Measurements from ENCODE around the gene HLA-DMA. TPM values are rescaled to one million over a fixed set of nuclear protein-coding genes. Genes with fewer than 3 reads are reported as not detected.

The HLA-DMA gene
- total and polyA plus RNA-seq, 4 donors, result 6.2 to 15.1 (median 8.9) TPM

DNA sequence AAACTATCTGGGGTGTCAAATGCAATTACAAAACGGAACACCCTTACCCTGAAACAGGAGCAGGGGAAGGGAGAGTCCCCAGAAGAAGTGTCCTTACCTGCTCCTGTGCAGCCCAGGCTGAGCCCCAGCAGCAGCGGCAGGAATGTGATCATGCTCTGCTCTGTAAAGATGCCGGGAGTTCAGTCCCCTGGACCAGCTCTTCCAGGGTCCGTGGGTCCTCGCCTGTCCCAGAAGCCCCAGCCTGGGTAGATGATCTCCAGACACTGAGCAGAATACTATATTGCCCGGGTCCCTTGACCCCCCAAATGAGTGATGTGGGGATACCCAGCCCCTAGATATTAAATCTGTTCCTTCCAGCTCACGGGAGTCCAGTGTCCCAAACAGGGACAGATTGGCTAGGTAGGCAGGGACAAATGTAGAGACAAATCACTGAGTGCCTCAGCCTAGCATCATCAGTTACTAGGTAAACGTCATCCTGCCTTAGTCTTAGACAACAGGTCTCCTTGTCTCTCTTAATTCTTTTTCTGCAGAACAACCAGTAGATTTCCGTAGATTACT is 12.2 kb downstream of the HLA-DMA start, which contains the start of gene HLA-DMB (continued):
- TF ChIP-seq, protein P1, sequence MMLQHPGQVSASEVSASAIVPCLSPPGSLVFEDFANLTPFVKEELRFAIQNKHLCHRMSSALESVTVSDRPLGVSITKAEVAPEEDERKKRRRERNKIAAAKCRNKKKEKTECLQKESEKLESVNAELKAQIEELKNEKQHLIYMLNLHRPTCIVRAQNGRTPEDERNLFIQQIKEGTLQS (IDR thresholded peaks at IDR 0.05), result no peak
- TF ChIP-seq, protein P2, sequence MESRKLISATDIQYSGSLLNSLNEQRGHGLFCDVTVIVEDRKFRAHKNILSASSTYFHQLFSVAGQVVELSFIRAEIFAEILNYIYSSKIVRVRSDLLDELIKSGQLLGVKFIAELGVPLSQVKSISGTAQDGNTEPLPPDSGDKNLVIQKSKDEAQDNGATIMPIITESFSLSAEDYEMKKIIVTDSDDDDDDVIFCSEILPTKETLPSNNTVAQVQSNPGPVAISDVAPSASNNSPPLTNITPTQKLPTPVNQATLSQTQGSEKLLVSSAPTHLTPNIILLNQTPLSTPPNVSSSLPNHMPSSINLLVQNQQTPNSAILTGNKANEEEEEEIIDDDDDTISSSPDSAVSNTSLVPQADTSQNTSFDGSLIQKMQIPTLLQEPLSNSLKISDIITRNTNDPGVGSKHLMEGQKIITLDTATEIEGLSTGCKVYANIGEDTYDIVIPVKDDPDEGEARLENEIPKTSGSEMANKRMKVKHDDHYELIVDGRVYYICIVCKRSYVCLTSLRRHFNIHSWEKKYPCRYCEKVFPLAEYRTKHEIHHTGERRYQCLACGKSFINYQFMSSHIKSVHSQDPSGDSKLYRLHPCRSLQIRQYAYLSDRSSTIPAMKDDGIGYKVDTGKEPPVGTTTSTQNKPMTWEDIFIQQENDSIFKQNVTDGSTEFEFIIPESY (IDR thresholded peaks at IDR 0.05), result no peak
- TF ChIP-seq MAX (IDR thresholded peaks at IDR 0.05), result no peak

GRCh38 chr6:32938494-32938893 is 14.4 kb downstream of the HLA-DMA start:
- TF ChIP-seq, protein P3, sequence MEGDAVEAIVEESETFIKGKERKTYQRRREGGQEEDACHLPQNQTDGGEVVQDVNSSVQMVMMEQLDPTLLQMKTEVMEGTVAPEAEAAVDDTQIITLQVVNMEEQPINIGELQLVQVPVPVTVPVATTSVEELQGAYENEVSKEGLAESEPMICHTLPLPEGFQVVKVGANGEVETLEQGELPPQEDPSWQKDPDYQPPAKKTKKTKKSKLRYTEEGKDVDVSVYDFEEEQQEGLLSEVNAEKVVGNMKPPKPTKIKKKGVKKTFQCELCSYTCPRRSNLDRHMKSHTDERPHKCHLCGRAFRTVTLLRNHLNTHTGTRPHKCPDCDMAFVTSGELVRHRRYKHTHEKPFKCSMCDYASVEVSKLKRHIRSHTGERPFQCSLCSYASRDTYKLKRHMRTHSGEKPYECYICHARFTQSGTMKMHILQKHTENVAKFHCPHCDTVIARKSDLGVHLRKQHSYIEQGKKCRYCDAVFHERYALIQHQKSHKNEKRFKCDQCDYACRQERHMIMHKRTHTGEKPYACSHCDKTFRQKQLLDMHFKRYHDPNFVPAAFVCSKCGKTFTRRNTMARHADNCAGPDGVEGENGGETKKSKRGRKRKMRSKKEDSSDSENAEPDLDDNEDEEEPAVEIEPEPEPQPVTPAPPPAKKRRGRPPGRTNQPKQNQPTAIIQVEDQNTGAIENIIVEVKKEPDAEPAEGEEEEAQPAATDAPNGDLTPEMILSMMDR (IDR thresholded peaks at IDR 0.05; ENCODE audit: low read depth, low read length, missing input control), result no peak
- no peak for TF ChIP-seq HNF4A (conservative IDR thresholded peaks at IDR 0.05)
- TF ChIP-seq JUND (IDR thresholded peaks at IDR 0.05), result no peak
- no peak for TF ChIP-seq TAF1 (conservative IDR thresholded peaks at IDR 0.05)
- no peak for TF ChIP-seq GABPA (IDR thresholded peaks at IDR 0.05 in 1 of 2, conservative IDR thresholded peaks at IDR 0.05 in 1 of 2)
- DNase-seq (ENCODE audit: low spot score), result no peak
- H3K4me1 ChIP-seq (ENCODE audit: control insufficient read depth in 4 of 4, insufficient read depth in 4 of 4, low read length in 3 of 4), result peaks cover 0 to 8% (median 4%) of the 10 kb centered on the region in 4 donors
- WGBS, result 86% methylated on average over 7 of the region's 7 CpGs
- H3K9me3 ChIP-seq (ENCODE audit: control insufficient read depth in 4 of 4, low read length in 3 of 4), result no peaks in the 10 kb centered on the region
- no peak overlapping the region for H3K9ac ChIP-seq (ENCODE audit: low read depth in 1 of 2, low read length in 2 of 2)
- no peak overlapping the region for H3K27ac ChIP-seq (ENCODE audit: low read depth in 1 of 2, low read length in 2 of 2)
- no peak overlapping the region for H3K4me3 ChIP-seq (ENCODE audit: low read depth in 1 of 3, low read length in 3 of 3)
- no peaks in the 10 kb centered on the region for H3K36me3 ChIP-seq (ENCODE audit: control insufficient read depth in 4 of 4, insufficient read depth in 3 of 4, low read depth in 1 of 4, low read length in 3 of 4)
- no peaks in the 10 kb centered on the region for H3K27me3 ChIP-seq (ENCODE audit: control insufficient read depth in 4 of 4, insufficient read depth in 4 of 4, low read length in 3 of 4)

DNA sequence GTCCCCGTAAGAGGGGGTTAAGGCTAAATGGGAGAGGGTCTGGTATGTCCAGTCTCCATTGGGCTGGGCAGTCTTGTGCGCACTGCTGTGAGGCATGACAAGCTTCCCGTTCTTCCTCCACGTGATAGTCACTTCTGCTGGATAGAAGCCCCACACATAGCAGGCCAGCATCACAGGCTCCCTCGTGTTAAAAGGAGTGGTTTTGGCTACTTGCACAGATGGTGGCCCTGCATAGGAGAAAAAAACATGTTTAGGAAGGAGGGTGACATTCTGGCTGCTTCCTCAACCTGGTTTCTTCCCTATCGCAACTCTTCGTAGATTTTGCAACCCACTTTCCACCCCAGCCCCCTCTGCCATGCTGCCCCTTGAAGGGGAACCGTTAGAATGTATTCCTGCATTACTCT is 15.7 kb downstream of the HLA-DMA start:
- Histone ChIP-seq H3K36me3 (ENCODE audit: control insufficient read depth in 4 of 4, insufficient read depth in 3 of 4, low read depth in 1 of 4, low read length in 3 of 4) (no peaks in the 10 kb centered on the region), H3K9ac (ENCODE audit: low read depth in 1 of 2, low read length in 2 of 2) (no peak overlapping the region), H3K4me1 (ENCODE audit: control insufficient read depth in 4 of 4, insufficient read depth in 4 of 4, low read length in 3 of 4) (peaks cover 0 to 8% (median 4%) of the 10 kb centered on the region in 4 donors), H3K9me3 (ENCODE audit: control insufficient read depth in 4 of 4, low read length in 3 of 4) (no peaks in the 10 kb centered on the region), H3K27ac (ENCODE audit: low read depth in 1 of 2, low read length in 2 of 2) (no peak overlapping the region), H3K4me3 (ENCODE audit: low read depth in 1 of 3, low read length in 3 of 3) (no peak overlapping the region), H3K27me3 (ENCODE audit: control insufficient read depth in 4 of 4, insufficient read depth in 4 of 4, low read length in 3 of 4) (no peaks in the 10 kb centered on the region)
- 72% methylated on average over 8 of the region's 8 CpGs for WGBS
- no peak for DNase-seq (ENCODE audit: low spot score)
- no peak for TF ChIP-seq YY1 (IDR thresholded peaks at IDR 0.05)
- no peak for TF ChIP-seq NR2F2 (IDR thresholded peaks at IDR 0.05)
- no peak for TF ChIP-seq HNF4G (IDR thresholded peaks at IDR 0.05)
- no peak for TF ChIP-seq MAX (IDR thresholded peaks at IDR 0.05)
- TF ChIP-seq JUND (IDR thresholded peaks at IDR 0.05), result no peak
- TF ChIP-seq RAD21 (IDR thresholded peaks at IDR 0.05), result no peak
- TF ChIP-seq SP1 (IDR thresholded peaks at IDR 0.05), result no peak
- TF ChIP-seq HNF4A (conservative IDR thresholded peaks at IDR 0.05), result no peak
- no peak for TF ChIP-seq GABPA (IDR thresholded peaks at IDR 0.05 in 1 of 2, conservative IDR thresholded peaks at IDR 0.05 in 1 of 2)
- TF ChIP-seq, protein P1 (IDR thresholded peaks at IDR 0.05), result no peak
- TF ChIP-seq RXRA (IDR thresholded peaks at IDR 0.05), result no peak
- TF ChIP-seq EGR1 (IDR thresholded peaks at IDR 0.05; ENCODE audit: low read depth in 2 of 2), result no peak
- no peak for TF ChIP-seq FOXA2 (IDR thresholded peaks at IDR 0.05)
- TF ChIP-seq TAF1 (conservative IDR thresholded peaks at IDR 0.05), result no peak

Data from liver (tissue), 9 donors.